Duodenal mucosa (tissue), 2 donors: ENCODE measurements around the gene NLGN4X.

ENCODE experiments used
- H3K27ac ChIP-seq: one replicate; pipeline ENCODE4 v1.7.0; 2013; ENCODE audit warnings: low read depth, low read length
- H3K27me3 ChIP-seq, 2 donors: one replicate each; pipeline ENCODE4 v1.7.0; 2013; ENCODE audit warnings: low read length in 2 of 2, control low read depth in 1 of 2; ENCODE audit not compliant: insufficient read depth in 2 of 2, control insufficient read depth in 1 of 2
- H3K36me3 ChIP-seq, 2 donors: one replicate each; pipeline ENCODE4 v1.7.0; 2013; ENCODE audit warnings: low read length in 2 of 2, control low read depth in 1 of 2; ENCODE audit not compliant: insufficient read depth in 2 of 2, control insufficient read depth in 1 of 2
- H3K4me1 ChIP-seq, 2 donors: one replicate each; pipeline ENCODE4 v1.7.0; 2013; ENCODE audit warnings: low read length in 2 of 2, control low read depth in 1 of 2; ENCODE audit not compliant: insufficient read depth in 2 of 2, control insufficient read depth in 1 of 2
- H3K4me3 ChIP-seq, 2 donors: one replicate each; pipeline ENCODE4 v1.7.0; 2013; ENCODE audit warnings: low read length in 2 of 2, low read depth in 1 of 2
- H3K9ac ChIP-seq, 2 donors: one replicate each; pipeline ENCODE4 v1.7.0; 2013; ENCODE audit warnings: low read length in 2 of 2, low read depth in 1 of 2
- H3K9me3 ChIP-seq, 2 donors: one replicate each; pipeline ENCODE4 v1.7.0; 2013; ENCODE audit warnings: low read length in 2 of 2, control low read depth in 1 of 2; ENCODE audit not compliant: control insufficient read depth in 1 of 2

The NLGN4X gene

GRCh38 chrX:5979338-5979737 is 249.3 kb downstream of the NLGN4X start:
- H3K27ac ChIP-seq, result no peak overlapping the region
- H3K27me3 ChIP-seq, result no peaks in the 10 kb centered on the region
- H3K36me3 ChIP-seq, result no peaks in the 10 kb centered on the region
- H3K4me1 ChIP-seq, result no peaks in the 10 kb centered on the region
- no peaks in the 10 kb centered on the region for H3K9me3 ChIP-seq
- H3K9ac ChIP-seq, result no peak overlapping the region
- H3K4me3 ChIP-seq, result no peak overlapping the region

GRCh38 chrX:5976332-5976731 is 252.3 kb downstream of the NLGN4X start:
- no peaks in the 10 kb centered on the region for H3K36me3 ChIP-seq
- no peaks in the 10 kb centered on the region for H3K27me3 ChIP-seq
- H3K27ac ChIP-seq, result no peak overlapping the region
- H3K9ac ChIP-seq, result no peak overlapping the region
- H3K4me1 ChIP-seq, result no peaks in the 10 kb centered on the region
- no peaks in the 10 kb centered on the region for H3K9me3 ChIP-seq
- no peak overlapping the region for H3K4me3 ChIP-seq

- H3K9ac ChIP-seq, result no peak overlapping the region
- no peaks in the 10 kb centered on the region for H3K4me1 ChIP-seq
- H3K4me3 ChIP-seq, result no peak overlapping the region
- no peak overlapping the region for H3K27ac ChIP-seq
- no peaks in the 10 kb centered on the region for H3K36me3 ChIP-seq
- no peaks in the 10 kb centered on the region for H3K27me3 ChIP-seq
- no peaks in the 10 kb centered on the region for H3K9me3 ChIP-seq
Measured at GRCh38 chrX:5971300-5971699, 257.4 kb downstream of the NLGN4X start.

- H3K9me3 ChIP-seq, result no peaks in the 10 kb centered on the region
- no peak overlapping the region for H3K4me3 ChIP-seq
- H3K9ac ChIP-seq, result no peak overlapping the region
- no peaks in the 10 kb centered on the region for H3K4me1 ChIP-seq
- no peak overlapping the region for H3K27ac ChIP-seq
- no peaks in the 10 kb centered on the region for H3K36me3 ChIP-seq
- no peaks in the 10 kb centered on the region for H3K27me3 ChIP-seq
Measured at GRCh38 chrX:5965406-5965805, 263.3 kb downstream of the NLGN4X start.

GRCh38 chrX:5959286-5959685 is 269.4 kb downstream of the NLGN4X start:
- Histone ChIP-seq H3K9me3 (no peaks in the 10 kb centered on the region), H3K4me3 (no peak overlapping the region), H3K9ac (no peak overlapping the region), H3K27me3 (no peaks in the 10 kb centered on the region), H3K4me1 (no peaks in the 10 kb centered on the region), H3K27ac (no peak overlapping the region), H3K36me3 (no peaks in the 10 kb centered on the region)

GRCh38 chrX:5958523-5958922 is 270.1 kb downstream of the NLGN4X start:
- no peaks in the 10 kb centered on the region for H3K4me1 ChIP-seq
- no peaks in the 10 kb centered on the region for H3K27me3 ChIP-seq
- no peak overlapping the region for H3K27ac ChIP-seq
- H3K36me3 ChIP-seq, result no peaks in the 10 kb centered on the region
- H3K9me3 ChIP-seq, result no peaks in the 10 kb centered on the region
- no peak overlapping the region for H3K9ac ChIP-seq
- H3K4me3 ChIP-seq, result no peak overlapping the region

GRCh38 chrX:5957506-5957905 is 271.2 kb downstream of the NLGN4X start:
- Histone ChIP-seq H3K27ac (no peak overlapping the region), H3K4me1 (no peaks in the 10 kb centered on the region), H3K9ac (no peak overlapping the region), H3K9me3 (no peaks in the 10 kb centered on the region), H3K4me3 (no peak overlapping the region), H3K36me3 (no peaks in the 10 kb centered on the region), H3K27me3 (no peaks in the 10 kb centered on the region)

- no peaks in the 10 kb centered on the region for H3K4me1 ChIP-seq
- H3K4me3 ChIP-seq, result no peak overlapping the region
- H3K27ac ChIP-seq, result no peak overlapping the region
- no peaks in the 10 kb centered on the region for H3K9me3 ChIP-seq
- H3K27me3 ChIP-seq, result no peaks in the 10 kb centered on the region
- no peaks in the 10 kb centered on the region for H3K36me3 ChIP-seq
- no peak overlapping the region for H3K9ac ChIP-seq
Measured at GRCh38 chrX:5936438-5936837, 292.2 kb downstream of the NLGN4X start.

GRCh38 chrX:5928224-5928623 is 300.4 kb downstream of the NLGN4X start:
- no peak overlapping the region for H3K4me3 ChIP-seq
- no peaks in the 10 kb centered on the region for H3K9me3 ChIP-seq
- no peak overlapping the region for H3K9ac ChIP-seq
- H3K27ac ChIP-seq, result no peak overlapping the region
- H3K4me1 ChIP-seq, result no peaks in the 10 kb centered on the region
- no peaks in the 10 kb centered on the region for H3K36me3 ChIP-seq
- no peaks in the 10 kb centered on the region for H3K27me3 ChIP-seq

- Histone ChIP-seq H3K4me3 (no peak overlapping the region), H3K9ac (no peak overlapping the region), H3K4me1 (no peaks in the 10 kb centered on the region), H3K9me3 (no peaks in the 10 kb centered on the region), H3K27me3 (no peaks in the 10 kb centered on the region), H3K36me3 (no peaks in the 10 kb centered on the region), H3K27ac (no peak overlapping the region)
Measured at GRCh38 chrX:5916945-5917344, 311.7 kb downstream of the NLGN4X start.

GRCh38 chrX:5915783-5916182 is 312.9 kb downstream of the NLGN4X start:
- Histone ChIP-seq H3K4me3 (no peak overlapping the region), H3K4me1 (no peaks in the 10 kb centered on the region), H3K27ac (no peak overlapping the region), H3K36me3 (no peaks in the 10 kb centered on the region), H3K9ac (no peak overlapping the region), H3K9me3 (no peaks in the 10 kb centered on the region), H3K27me3 (no peaks in the 10 kb centered on the region)
